Endothelial cell of umbilical vein (primary cell): Measurements from ENCODE around the gene VASH2. TPM values are rescaled to one million over a fixed set of nuclear protein-coding genes. Genes with fewer than 3 reads are reported as not detected.

Experiments
- BruUV-seq: library from RNA; stranded (reverse); fragments of 400-500 nt; replicated peaks from 2 replicates; lab custom pipeline; 2021; lab: Mats Ljungman, UMichigan
- CTCF ChIA-PET: fragments of 300-600, 350-600 bp; sonication (Branson Sonifier 250); formaldehyde crosslinking; loops from one replicate; lab custom pipeline; 2021; ENCODE audit warnings: antibody characterized with exemption, inconsistent platforms; lab: Charles Lee
- POLR2A ChIA-PET: fragments of 300-600, 350-600 bp; sonication (Branson Sonifier 250); formaldehyde crosslinking; loops from one replicate; lab custom pipeline; 2021; ENCODE audit warnings: antibody characterized with exemption, inconsistent platforms; lab: Charles Lee
- DNase-seq: peaks from one replicate; pipeline ENCODE4 v3.0.0-alpha.2; 2011; ENCODE audit warnings: low read depth, low spot score
- FAIRE-seq: peaks from 2 replicates; lab custom pipeline; 2011; peaks lifted over from hg19 to GRCh38; lab: Jason Lieb, UNC
- H2AFZ ChIP-seq: 2 replicates; pipeline ENCODE4 v1.6.0; 2012; ENCODE audit warnings: low read depth, low read length, control low read depth, inconsistent platforms
- H3K27ac ChIP-seq: 2 replicates; pipeline ENCODE4 v1.5.1; 2011; ENCODE audit warnings: low read depth, mild to moderate bottlenecking, control low read depth, low read length, moderate library complexity; ENCODE audit not compliant: insufficient read depth
- H3K27me3 ChIP-seq, 2 experiments: 2 replicates each; pipeline versions ENCODE4 v1.6.0 to v1.6.1; 2011; ENCODE audit warnings: low read length in 2 of 2, mixed read lengths in 1 of 2; ENCODE audit not compliant: control insufficient read depth in 2 of 2, insufficient read depth in 2 of 2
- H3K36me3 ChIP-seq, 2 experiments: 2 replicates in 1 of 2; 3 replicates in 1 of 2; pipeline ENCODE4 v1.5.1; 2011; ENCODE audit warnings: low read length in 2 of 2, mild to moderate bottlenecking in 1 of 2, moderate library complexity in 1 of 2; ENCODE audit not compliant: control insufficient read depth in 2 of 2, insufficient read depth in 2 of 2; ENCODE audit errors: extremely low read depth in 1 of 2
- H3K4me1 ChIP-seq: 3 replicates; pipeline ENCODE4 v1.5.1; 2011; ENCODE audit warnings: mild to moderate bottlenecking, low read length; ENCODE audit not compliant: control insufficient read depth, insufficient read depth; ENCODE audit errors: extremely low read depth
- H3K4me2 ChIP-seq: 2 replicates; pipeline ENCODE4 v1.6.1; 2011; ENCODE audit warnings: low read length, control low read depth, mixed read lengths; ENCODE audit not compliant: insufficient read depth
- H3K4me3 ChIP-seq, 3 experiments: fragments of 200-600 bp in 1 of 3; sonication (generic), shearing (Covaris generic) in 1 of 3; replicated peaks in 1 of 3; 2 replicates each; pipeline ENCODE4 v1.5.1; 2011 to 2016; ENCODE audit warnings: control low read depth in 3 of 3, low read length in 3 of 3, mild to moderate bottlenecking in 2 of 3, inconsistent platforms in 1 of 3, low read depth in 1 of 3, moderate library complexity in 1 of 3; ENCODE audit not compliant: insufficient read depth in 1 of 3
- H3K79me2 ChIP-seq: 2 replicates; pipeline ENCODE4 v1.6.0; 2012; ENCODE audit warnings: low read length, inconsistent platforms; ENCODE audit not compliant: control insufficient read depth, insufficient read depth
- H3K9ac ChIP-seq: replicated peaks from 2 replicates; pipeline ENCODE3; 2011; ENCODE audit warnings: low read length, control low read depth; ENCODE audit not compliant: insufficient read depth; ENCODE audit errors: extremely low read depth
- H3K9me1 ChIP-seq: replicated peaks from 3 replicates; pipeline ENCODE4 v1.6.0; 2011; ENCODE audit warnings: mild to moderate bottlenecking, low read length; ENCODE audit not compliant: control insufficient read depth, insufficient read depth; ENCODE audit errors: extremely low read depth
- H3K9me3 ChIP-seq: replicated peaks from 2 replicates; pipeline ENCODE4 v1.5.1; 2012; ENCODE audit warnings: low read length, inconsistent platforms; ENCODE audit not compliant: control insufficient read depth, insufficient read depth
- H4K20me1 ChIP-seq: replicated peaks from 2 replicates; pipeline ENCODE3; 2011; ENCODE audit warnings: mild to moderate bottlenecking, low read length; ENCODE audit not compliant: control insufficient read depth, insufficient read depth; ENCODE audit errors: extremely low read depth
- CTCF ChIP-seq, 2 donors: IDR thresholded peaks; 1 replicate in 1 of 2; 2 replicates in 1 of 2; pipeline ENCODE4 v1.5.1; 2011; ENCODE audit warnings: low read length in 2 of 2, mild to moderate bottlenecking in 2 of 2, moderate library complexity in 2 of 2, control low read depth in 1 of 2, inconsistent platforms in 1 of 2, low read depth in 1 of 2; ENCODE audit not compliant: insufficient read depth in 1 of 2; ENCODE audit errors: extremely low read depth in 1 of 2
- EZH2 ChIP-seq: IDR thresholded peaks from 2 replicates; pipeline ENCODE4 v1.6.1; 2012; ENCODE audit warnings: borderline replicate concordance, low read depth, mild to moderate bottlenecking, moderate library complexity, low read length, inconsistent platforms; ENCODE audit not compliant: severe bottlenecking
- FOS ChIP-seq: IDR thresholded peaks from 2 replicates; pipeline ENCODE4 v1.6.1; 2011; ENCODE audit warnings: mild to moderate bottlenecking, low read length, moderate library complexity, borderline replicate concordance; ENCODE audit not compliant: insufficient read depth
- GATA2 ChIP-seq: IDR thresholded peaks from 2 replicates; pipeline ENCODE4 v1.7.0; 2011; ENCODE audit warnings: low read depth, mild to moderate bottlenecking, moderate library complexity, mixed read lengths, low read length; ENCODE audit not compliant: insufficient read length, insufficient read depth
- JUN ChIP-seq: IDR thresholded peaks from 2 replicates; pipeline ENCODE4 v1.6.1; 2011; ENCODE audit warnings: borderline replicate concordance, low read depth; ENCODE audit not compliant: insufficient read length, insufficient read depth
- MYC ChIP-seq: IDR thresholded peaks from one replicate; pipeline ENCODE4 v1.6.1; 2011; ENCODE audit warnings: mild to moderate bottlenecking, low read depth, low read length
- POLR2A ChIP-seq: IDR thresholded peaks from 2 replicates; pipeline ENCODE4 v1.6.1; 2012; ENCODE audit warnings: low read depth, mild to moderate bottlenecking, control low read depth, low read length
- POLR2AphosphoS5 ChIP-seq: IDR thresholded peaks from 2 replicates; pipeline ENCODE4 v1.6.1; 2012; ENCODE audit warnings: low read depth, mild to moderate bottlenecking, control low read depth, low read length, moderate library complexity; ENCODE audit not compliant: insufficient read depth
- dilution Hi-C: fragments of 300-500 bp; cut with MboI; formaldehyde crosslinking; loops from one replicate; pipeline ENCODE4 v1.15.0; 2019; ENCODE audit warnings: low sequenced_read_pairs; ENCODE audit not compliant: extremely low pct_ligation_motif_present
- intact Hi-C: fragments of 100-400 bp; cut with micrococcal nuclease; formaldehyde crosslinking; loops from one replicate; pipeline ENCODE4 v1.10.0; 2022
- polyA plus RNA-seq, 4 experiments: library from polyadenylated mRNA; depleted of rRNA in 3 of 4; stranded (reverse) in 3 of 4; unstranded in 1 of 4; fragments of >200 nt; gene quantifications; 2 replicates each; pipeline versions ENCODE4 v1.2.1 to v1.2.3, GENCODE V29; 2011 to 2012; ENCODE audit warnings: missing spikeins in 1 of 4
- total RNA-seq: library from RNA; stranded (reverse); gene quantifications from 2 replicates; pipeline ENCODE4 v1.2.3, GENCODE V29; 2021
- TF ChIP-seq, protein P1 (sequence below): IDR thresholded peaks from 2 replicates; pipeline ENCODE4 v1.6.1; 2011; ENCODE audit not compliant: insufficient read depth, insufficient read length

The VASH2 gene
- total and polyA plus RNA-seq, 2 donors (not counting 3 experiments of a cell fraction or from before 2014, with no cell fraction given) = 0.70 to 2.9 TPM

- no TSS peak for BruUV-seq
- H3K79me2 ChIP-seq = no peaks in the 10 kb centered on the region
- H3K4me3 ChIP-seq = no peak overlapping the region
- POLR2A ChIA-PET = no interaction called here
- H3K27me3 ChIP-seq = no peaks in the 10 kb centered on the region
- H3K4me1 ChIP-seq = no peaks in the 10 kb centered on the region
- H2AFZ ChIP-seq = no peak overlapping the region
- FAIRE-seq = no peak
- no peaks in the 10 kb centered on the region for H3K9me3 ChIP-seq
- CTCF ChIA-PET = no interaction called here
- H3K27ac ChIP-seq = no peak overlapping the region
- no peaks in the 10 kb centered on the region for H4K20me1 ChIP-seq
- no peak for TF ChIP-seq GATA2
- no peak for TF ChIP-seq JUN
- no peak for TF ChIP-seq CTCF (IDR thresholded peaks at IDR 0.05; ENCODE audit: extremely low read depth in 1 of 2, insufficient read depth in 1 of 2, low read depth in 1 of 2, low read length in 2 of 2)
- TF ChIP-seq EZH2 = no peak
- TF ChIP-seq, protein P1, sequence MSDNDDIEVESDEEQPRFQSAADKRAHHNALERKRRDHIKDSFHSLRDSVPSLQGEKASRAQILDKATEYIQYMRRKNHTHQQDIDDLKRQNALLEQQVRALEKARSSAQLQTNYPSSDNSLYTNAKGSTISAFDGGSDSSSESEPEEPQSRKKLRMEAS = no peak
- no peak for TF ChIP-seq POLR2AphosphoS5
- TF ChIP-seq MYC = no peak
- no peak for TF ChIP-seq POLR2A
- no peak for TF ChIP-seq FOS
- intact Hi-C loops (no loop called here), dilution Hi-C loops (no loop called here)
- H3K9ac ChIP-seq = no peak overlapping the region
- no peaks in the 10 kb centered on the region for H3K9me1 ChIP-seq
- H3K4me2 ChIP-seq = no peak overlapping the region
- H3K36me3 ChIP-seq = no peaks in the 10 kb centered on the region
- DNase-seq = no peak
Measured at GRCh38 chr1:212982430-212983152, 32.2 kb downstream of the VASH2 start.
